Sigmoid colon (tissue), 4 donors: ENCODE results near the gene OCIAD1.

ENCODE experiments used
- EP300 ChIP-seq, 4 donors: sonication (generic); formaldehyde crosslinking; IDR thresholded peaks; one replicate each; pipeline ENCODE4 v1.6.1; 2017; ENCODE audit warnings: antibody characterized with exemption in 4 of 4
- POLR2A ChIP-seq, 2 donors: fragments of 450-650 bp; IDR thresholded peaks; one replicate each; pipeline ENCODE4 v1.6.1; 2016; ENCODE audit warnings: antibody characterized with exemption in 2 of 2, mild to moderate bottlenecking in 2 of 2, moderate library complexity in 2 of 2
- POLR2AphosphoS5 ChIP-seq, 4 donors: sonication (generic); formaldehyde crosslinking; IDR thresholded peaks; one replicate each; pipeline ENCODE4 v1.6.1; 2017; ENCODE audit warnings: antibody characterized with exemption in 4 of 4
- TF ChIP-seq, protein P1 (sequence below), 4 experiments: fragments of 450-650 bp in 3 of 4; fragments of 200-600 bp in 1 of 4; IDR thresholded peaks; one replicate each; pipeline ENCODE4 v1.5.1; 2016 to 2019; ENCODE audit warnings: antibody characterized with exemption in 4 of 4, mild to moderate bottlenecking in 3 of 4, moderate library complexity in 2 of 4

DNA sequence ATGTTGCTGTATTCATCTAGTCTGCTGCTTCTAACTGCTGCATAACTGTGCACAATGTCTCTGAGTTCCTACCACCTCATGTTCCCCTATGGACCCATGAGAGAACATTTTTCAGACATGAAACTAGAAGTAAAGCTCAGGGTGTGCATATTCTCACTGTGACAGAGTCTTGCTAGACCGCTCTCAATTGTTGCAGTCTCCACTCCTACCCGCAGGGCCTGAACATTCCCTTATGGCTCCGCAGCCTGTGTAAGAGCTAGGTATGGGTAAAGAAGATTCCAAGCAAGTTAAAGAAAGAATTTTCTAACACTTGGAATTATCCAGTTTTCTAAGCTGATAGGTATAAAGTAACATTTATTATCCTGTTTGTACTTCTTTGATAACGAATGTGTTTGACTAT lies 70.3 kb downstream of the OCIAD1 start:
- TF ChIP-seq, protein P1, sequence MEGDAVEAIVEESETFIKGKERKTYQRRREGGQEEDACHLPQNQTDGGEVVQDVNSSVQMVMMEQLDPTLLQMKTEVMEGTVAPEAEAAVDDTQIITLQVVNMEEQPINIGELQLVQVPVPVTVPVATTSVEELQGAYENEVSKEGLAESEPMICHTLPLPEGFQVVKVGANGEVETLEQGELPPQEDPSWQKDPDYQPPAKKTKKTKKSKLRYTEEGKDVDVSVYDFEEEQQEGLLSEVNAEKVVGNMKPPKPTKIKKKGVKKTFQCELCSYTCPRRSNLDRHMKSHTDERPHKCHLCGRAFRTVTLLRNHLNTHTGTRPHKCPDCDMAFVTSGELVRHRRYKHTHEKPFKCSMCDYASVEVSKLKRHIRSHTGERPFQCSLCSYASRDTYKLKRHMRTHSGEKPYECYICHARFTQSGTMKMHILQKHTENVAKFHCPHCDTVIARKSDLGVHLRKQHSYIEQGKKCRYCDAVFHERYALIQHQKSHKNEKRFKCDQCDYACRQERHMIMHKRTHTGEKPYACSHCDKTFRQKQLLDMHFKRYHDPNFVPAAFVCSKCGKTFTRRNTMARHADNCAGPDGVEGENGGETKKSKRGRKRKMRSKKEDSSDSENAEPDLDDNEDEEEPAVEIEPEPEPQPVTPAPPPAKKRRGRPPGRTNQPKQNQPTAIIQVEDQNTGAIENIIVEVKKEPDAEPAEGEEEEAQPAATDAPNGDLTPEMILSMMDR (IDR thresholded peaks at IDR 0.05): no peak
- TF ChIP-seq POLR2AphosphoS5 (IDR thresholded peaks at IDR 0.05): no peak
- no peak for TF ChIP-seq POLR2A (IDR thresholded peaks at IDR 0.05)
- no peak for TF ChIP-seq EP300 (IDR thresholded peaks at IDR 0.05)
